OCI-LY1 (cell line): ENCODE measurements around the gene STT3B.
A peak's percentile ranks its signal among the peaks of the same experiment; 100 is the strongest.

Experiments
- H2AFZ ChIP-seq: fragments of 200-600 bp; sonication (generic), shearing (Covaris generic); 2 replicates; pipeline ENCODE4 v1.6.0; 2014; ENCODE audit warnings: antibody characterized with exemption, mild to moderate bottlenecking, low read length
- H3F3A ChIP-seq: fragments of 200-600 bp; sonication (generic), shearing (Covaris generic); 2 replicates; pipeline ENCODE4 v1.6.0; 2014; ENCODE audit warnings: mild to moderate bottlenecking, antibody characterized with exemption, low read length, moderate library complexity; ENCODE audit not compliant: insufficient read depth
- H3K27ac ChIP-seq: fragments of 200-600 bp; sonication (generic); 2 replicates; pipeline ENCODE4 v1.5.1; 2014; ENCODE audit warnings: low read length, mixed run types, mild to moderate bottlenecking, low read depth; ENCODE audit not compliant: poor library complexity, severe bottlenecking
- H3K27me3 ChIP-seq: fragments of 200-600 bp; sonication (generic); 2 replicates; pipeline ENCODE4 v1.6.0; 2014; ENCODE audit warnings: antibody characterized with exemption, mild to moderate bottlenecking, low read length, moderate library complexity; ENCODE audit not compliant: insufficient read depth
- H3K36me3 ChIP-seq: fragments of 200-600 bp; sonication (generic); 2 replicates; pipeline ENCODE4 v1.6.1; 2014; ENCODE audit warnings: mild to moderate bottlenecking, antibody characterized with exemption, low read length, moderate library complexity, mixed read lengths; ENCODE audit not compliant: insufficient read depth
- H3K4me1 ChIP-seq: fragments of 200-600 bp; sonication (generic); 2 replicates; pipeline ENCODE4 v1.5.1; 2014; ENCODE audit warnings: mild to moderate bottlenecking, low read length, moderate library complexity; ENCODE audit not compliant: insufficient read depth, severe bottlenecking
- H3K4me2 ChIP-seq: fragments of 200-600 bp; sonication (generic), shearing (Covaris generic); 2 replicates; pipeline ENCODE4 v1.6.1; 2014; ENCODE audit warnings: low read length
- H3K4me3 ChIP-seq: fragments of 200-600 bp; sonication (generic); 2 replicates; pipeline ENCODE4 v1.5.1; 2014; ENCODE audit warnings: low read length, low read depth, mild to moderate bottlenecking, mixed read lengths; ENCODE audit not compliant: poor library complexity, severe bottlenecking
- H3K79me2 ChIP-seq: fragments of 200-600 bp; shearing (Covaris generic); 2 replicates; pipeline ENCODE4 v1.6.1; 2016; ENCODE audit warnings: mixed run types, low read length, mixed read lengths; ENCODE audit not compliant: insufficient read depth
- H3K9ac ChIP-seq: fragments of 200-600 bp; sonication (generic), shearing (Covaris generic); 2 replicates; pipeline ENCODE4 v1.6.1; 2014; ENCODE audit warnings: mild to moderate bottlenecking, low read length, mixed read lengths
- H3K9me2 ChIP-seq: fragments of 200-600 bp; sonication (generic), shearing (Covaris generic); 2 replicates; pipeline ENCODE4 v1.6.1; 2014; ENCODE audit warnings: low read depth, mild to moderate bottlenecking, low read length, mixed read lengths
- H3K9me3 ChIP-seq: fragments of 200-600 bp; shearing (Covaris generic); 2 replicates; pipeline ENCODE4 v1.6.1; 2014; ENCODE audit warnings: low read length, mixed read lengths
- H4K20me1 ChIP-seq: fragments of 200-600 bp; sonication (generic), shearing (Covaris generic); 2 replicates; pipeline ENCODE4 v1.6.0; 2016; ENCODE audit warnings: mild to moderate bottlenecking, low read length; ENCODE audit not compliant: insufficient read depth
- EZH2 ChIP-seq: fragments of 200-600 bp; sonication (generic), shearing (Covaris generic); IDR thresholded peaks from 2 replicates; pipeline ENCODE4 v1.8.0; 2017; ENCODE audit warnings: borderline replicate concordance, mixed run types, mild to moderate bottlenecking, antibody characterized with exemption, low read length, moderate library complexity, mixed read lengths
- TF ChIP-seq, protein P1 (sequence below): fragments of 200-600 bp; sonication (generic), shearing (Covaris generic); IDR thresholded peaks from 2 replicates; pipeline ENCODE4 v1.5.1; 2017; ENCODE audit warnings: mild to moderate bottlenecking, antibody characterized with exemption, low read length, moderate library complexity, mixed read lengths

The STT3B gene

DNA sequence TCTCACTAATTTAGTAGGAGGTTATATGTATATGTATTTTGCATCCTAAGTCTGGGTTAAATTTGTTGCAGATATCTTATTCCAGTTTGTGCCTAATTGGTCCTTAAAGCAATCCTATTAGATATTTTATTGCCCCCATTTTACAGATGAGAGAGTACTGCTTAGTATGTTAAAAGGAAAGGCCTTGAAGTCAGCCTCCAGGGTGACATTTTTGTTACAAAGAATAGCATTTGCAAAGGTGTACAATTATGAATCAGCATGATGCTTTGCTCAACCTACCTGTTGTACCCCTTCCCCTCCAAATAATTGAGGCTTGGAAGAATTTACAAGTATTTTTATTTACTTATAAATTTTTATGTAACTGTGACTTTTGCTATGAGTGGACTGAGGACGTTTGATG lies 14.0 kb downstream of the STT3B start:
- Histone ChIP-seq H3K27me3 (no peaks in the 10 kb centered on the region), H3K4me3 (no peak overlapping the region), H2AFZ (no peak overlapping the region), H4K20me1 (0 out of 2 replicates have a peak, but pooled peaks cover 2% of the 10 kb centered on the region), H3K9ac (no peak overlapping the region), H3K79me2 (peaks cover 100% of the 10 kb centered on the region), H3K4me2 (0 out of 2 replicates have a peak overlapping the region, but pooled peaks have one; percentile 0), H3F3A (no peaks in the 10 kb centered on the region), H3K36me3 (peaks cover 12% of the 10 kb centered on the region), H3K9me2 (no peaks in the 10 kb centered on the region), H3K4me1 (peaks cover 70% of the 10 kb centered on the region), H3K9me3 (peaks cover 2% of the 10 kb centered on the region; the same call in 1 of the 2 replicates), H3K27ac (no peak overlapping the region)
- no peak for TF ChIP-seq EZH2
- TF ChIP-seq, protein P1, sequence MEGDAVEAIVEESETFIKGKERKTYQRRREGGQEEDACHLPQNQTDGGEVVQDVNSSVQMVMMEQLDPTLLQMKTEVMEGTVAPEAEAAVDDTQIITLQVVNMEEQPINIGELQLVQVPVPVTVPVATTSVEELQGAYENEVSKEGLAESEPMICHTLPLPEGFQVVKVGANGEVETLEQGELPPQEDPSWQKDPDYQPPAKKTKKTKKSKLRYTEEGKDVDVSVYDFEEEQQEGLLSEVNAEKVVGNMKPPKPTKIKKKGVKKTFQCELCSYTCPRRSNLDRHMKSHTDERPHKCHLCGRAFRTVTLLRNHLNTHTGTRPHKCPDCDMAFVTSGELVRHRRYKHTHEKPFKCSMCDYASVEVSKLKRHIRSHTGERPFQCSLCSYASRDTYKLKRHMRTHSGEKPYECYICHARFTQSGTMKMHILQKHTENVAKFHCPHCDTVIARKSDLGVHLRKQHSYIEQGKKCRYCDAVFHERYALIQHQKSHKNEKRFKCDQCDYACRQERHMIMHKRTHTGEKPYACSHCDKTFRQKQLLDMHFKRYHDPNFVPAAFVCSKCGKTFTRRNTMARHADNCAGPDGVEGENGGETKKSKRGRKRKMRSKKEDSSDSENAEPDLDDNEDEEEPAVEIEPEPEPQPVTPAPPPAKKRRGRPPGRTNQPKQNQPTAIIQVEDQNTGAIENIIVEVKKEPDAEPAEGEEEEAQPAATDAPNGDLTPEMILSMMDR: no peak

GRCh38 chr3:31550452-31551251 lies 17.9 kb downstream of the STT3B start:
- Histone ChIP-seq H3K36me3 (peaks cover 19% of the 10 kb centered on the region), H3K4me2 (no peak overlapping the region), H3F3A (no peaks in the 10 kb centered on the region), H3K4me3 (no peak overlapping the region), H3K27ac (peak overlapping the region; percentile 2), H3K4me1 (peaks cover 46% of the 10 kb centered on the region), H3K79me2 (peaks cover 99% of the 10 kb centered on the region), H3K9me2 (no peaks in the 10 kb centered on the region), H3K9ac (no peak overlapping the region), H4K20me1 (no peaks in the 10 kb centered on the region), H2AFZ (no peak overlapping the region), H3K9me3 (peaks cover 14% of the 10 kb centered on the region), H3K27me3 (no peaks in the 10 kb centered on the region)
- TF ChIP-seq, protein P1: peak; percentile 79
- no peak for TF ChIP-seq EZH2

- Histone ChIP-seq H3F3A (no peaks in the 10 kb centered on the region), H3K27ac (no peak overlapping the region), H3K9me2 (no peaks in the 10 kb centered on the region), H3K36me3 (peaks cover 19% of the 10 kb centered on the region), H3K4me1 (peaks cover 36% of the 10 kb centered on the region), H2AFZ (no peak overlapping the region), H3K9me3 (peaks cover 19% of the 10 kb centered on the region), H3K4me2 (no peak overlapping the region), H3K9ac (no peak overlapping the region), H3K4me3 (no peak overlapping the region), H4K20me1 (no peaks in the 10 kb centered on the region), H3K27me3 (no peaks in the 10 kb centered on the region), H3K79me2 (peaks cover 99% of the 10 kb centered on the region)
- no peak for TF ChIP-seq EZH2
- TF ChIP-seq, protein P1: no peak
Observed at GRCh38 chr3:31551646-31552045, 18.9 kb downstream of the STT3B start.
